Choroid plexus epithelial cell (primary cell): ENCODE measurements around the gene ATP2B1.
A peak's percentile ranks its signal among the peaks of the same experiment; 100 is the strongest.

Experiments
- DNase-seq: peaks from one replicate; pipeline ENCODE4 v3.0.0-alpha.2; 2010; ENCODE audit warnings: low read depth
- H3K4me3 ChIP-seq: 2 replicates; pipeline ENCODE4 v1.5.1; 2011; ENCODE audit warnings: low read depth, mild to moderate bottlenecking, control low read depth, low read length, moderate library complexity
- TF ChIP-seq, protein P1 (sequence below): conservative IDR thresholded peaks from 2 replicates; pipeline ENCODE4 v1.5.1; 2011; ENCODE audit warnings: low read depth, mild to moderate bottlenecking, control low read depth, inconsistent platforms, low read length, moderate library complexity

Gene ATP2B1

DNA sequence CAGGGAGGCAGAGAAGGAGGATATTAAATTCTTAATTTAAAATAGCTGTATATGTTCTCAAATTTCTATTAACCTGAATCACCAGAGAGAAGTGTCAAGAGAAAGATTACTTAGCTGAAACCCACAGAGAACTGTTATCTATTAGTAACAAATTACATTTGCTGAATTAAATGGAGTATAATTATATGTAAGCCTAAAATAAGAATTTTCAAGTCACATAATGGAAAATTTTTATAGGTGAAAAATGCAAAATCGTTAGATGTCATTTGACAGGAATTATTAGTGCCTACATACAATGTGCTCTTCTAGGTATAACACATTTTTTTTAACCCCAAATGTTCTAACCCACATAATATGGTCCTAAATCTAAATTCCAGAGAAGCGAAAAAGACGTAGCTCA is 4.1 kb upstream of the ATP2B1 start:
- TF ChIP-seq, protein P1, sequence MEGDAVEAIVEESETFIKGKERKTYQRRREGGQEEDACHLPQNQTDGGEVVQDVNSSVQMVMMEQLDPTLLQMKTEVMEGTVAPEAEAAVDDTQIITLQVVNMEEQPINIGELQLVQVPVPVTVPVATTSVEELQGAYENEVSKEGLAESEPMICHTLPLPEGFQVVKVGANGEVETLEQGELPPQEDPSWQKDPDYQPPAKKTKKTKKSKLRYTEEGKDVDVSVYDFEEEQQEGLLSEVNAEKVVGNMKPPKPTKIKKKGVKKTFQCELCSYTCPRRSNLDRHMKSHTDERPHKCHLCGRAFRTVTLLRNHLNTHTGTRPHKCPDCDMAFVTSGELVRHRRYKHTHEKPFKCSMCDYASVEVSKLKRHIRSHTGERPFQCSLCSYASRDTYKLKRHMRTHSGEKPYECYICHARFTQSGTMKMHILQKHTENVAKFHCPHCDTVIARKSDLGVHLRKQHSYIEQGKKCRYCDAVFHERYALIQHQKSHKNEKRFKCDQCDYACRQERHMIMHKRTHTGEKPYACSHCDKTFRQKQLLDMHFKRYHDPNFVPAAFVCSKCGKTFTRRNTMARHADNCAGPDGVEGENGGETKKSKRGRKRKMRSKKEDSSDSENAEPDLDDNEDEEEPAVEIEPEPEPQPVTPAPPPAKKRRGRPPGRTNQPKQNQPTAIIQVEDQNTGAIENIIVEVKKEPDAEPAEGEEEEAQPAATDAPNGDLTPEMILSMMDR = no peak
- DNase-seq = no peak
- H3K4me3 ChIP-seq = no peak overlapping the region

DNA sequence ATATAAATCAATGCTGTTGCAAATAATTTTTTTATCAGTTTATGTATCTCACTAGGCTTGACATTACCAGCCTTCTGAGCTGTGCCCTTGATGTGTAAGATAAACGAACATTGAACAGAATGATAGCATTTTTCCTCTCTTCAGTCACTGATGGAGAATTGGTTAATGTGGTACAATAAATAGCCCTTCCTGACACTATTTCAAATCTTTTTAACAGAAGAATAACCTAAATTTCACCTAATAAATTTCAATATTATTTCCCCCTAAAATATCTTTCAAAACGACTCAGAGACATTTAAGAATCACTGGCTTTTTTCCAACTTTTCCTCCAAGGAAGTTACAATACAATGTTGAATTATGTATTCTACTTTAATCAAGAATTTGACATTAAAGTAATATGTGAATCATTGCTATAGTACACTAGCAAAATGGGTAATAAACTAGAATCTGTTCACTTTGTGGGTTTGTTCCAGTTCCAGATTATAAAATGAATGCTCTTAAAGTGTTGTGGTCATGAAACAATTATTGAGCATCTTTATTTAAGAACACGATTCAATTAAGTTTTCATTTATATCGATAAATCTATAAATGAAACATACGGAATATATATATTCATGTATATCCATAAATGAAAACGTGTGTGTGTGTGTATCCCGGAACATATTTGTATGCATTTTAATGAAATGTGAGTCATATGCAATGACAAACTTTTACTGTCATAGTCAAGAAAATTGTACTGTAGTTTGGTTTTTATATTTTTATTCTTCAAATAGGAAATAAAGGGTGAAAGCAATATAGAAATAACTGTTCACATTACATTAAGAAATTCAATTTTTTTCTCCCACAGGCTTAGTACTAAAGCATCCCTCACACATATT is 2.5 kb upstream of the ATP2B1 start:
- TF ChIP-seq, protein P1 = no peak
- peak overlapping the region; percentile 30 for H3K4me3 ChIP-seq
- no peak for DNase-seq

DNA sequence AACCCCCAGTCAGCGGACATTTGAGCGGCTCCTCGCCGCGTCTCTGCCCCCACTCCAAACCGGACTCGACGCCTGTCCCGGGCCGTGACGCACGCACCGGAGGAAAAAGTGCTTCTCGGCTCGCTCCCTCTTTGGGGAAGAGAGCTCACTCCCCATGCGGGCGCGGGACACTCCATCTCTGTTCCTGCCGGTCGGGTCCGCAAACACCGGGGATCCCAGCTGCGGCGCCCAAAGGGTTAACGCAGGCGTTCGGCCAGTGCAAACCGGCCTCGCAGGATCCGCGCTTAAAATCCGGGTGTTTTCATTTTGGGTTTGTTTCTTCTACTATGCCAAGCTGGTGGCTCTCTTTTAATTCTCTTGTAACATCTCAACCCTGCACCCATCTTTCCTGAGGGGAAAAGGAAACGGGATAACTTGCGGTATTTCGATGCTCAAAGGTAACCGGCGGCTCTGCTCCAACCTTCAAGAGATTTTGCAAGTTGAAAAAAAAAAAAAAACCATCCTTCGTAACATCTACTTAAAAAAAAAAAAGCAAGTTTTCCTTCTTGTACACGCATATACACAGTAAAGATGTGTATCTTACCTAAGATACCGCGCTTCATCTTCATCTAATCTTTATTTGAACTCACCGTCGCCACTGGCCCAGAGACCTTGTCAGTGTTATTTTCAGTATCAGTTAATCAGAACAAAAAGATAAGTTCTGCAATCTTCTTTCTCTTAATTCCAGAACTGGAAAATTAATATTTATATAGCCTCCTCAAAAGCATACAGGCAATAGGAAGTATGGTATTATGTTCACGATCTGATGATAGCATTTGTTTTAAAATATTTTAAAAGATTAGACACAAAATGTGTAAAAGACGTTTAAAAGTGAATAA is 1.6 kb upstream of the ATP2B1 start:
- H3K4me3 ChIP-seq = peak overlapping the region; percentile 92
- TF ChIP-seq, protein P1 = no peak
- DNase-seq = peak; percentile 51

DNA sequence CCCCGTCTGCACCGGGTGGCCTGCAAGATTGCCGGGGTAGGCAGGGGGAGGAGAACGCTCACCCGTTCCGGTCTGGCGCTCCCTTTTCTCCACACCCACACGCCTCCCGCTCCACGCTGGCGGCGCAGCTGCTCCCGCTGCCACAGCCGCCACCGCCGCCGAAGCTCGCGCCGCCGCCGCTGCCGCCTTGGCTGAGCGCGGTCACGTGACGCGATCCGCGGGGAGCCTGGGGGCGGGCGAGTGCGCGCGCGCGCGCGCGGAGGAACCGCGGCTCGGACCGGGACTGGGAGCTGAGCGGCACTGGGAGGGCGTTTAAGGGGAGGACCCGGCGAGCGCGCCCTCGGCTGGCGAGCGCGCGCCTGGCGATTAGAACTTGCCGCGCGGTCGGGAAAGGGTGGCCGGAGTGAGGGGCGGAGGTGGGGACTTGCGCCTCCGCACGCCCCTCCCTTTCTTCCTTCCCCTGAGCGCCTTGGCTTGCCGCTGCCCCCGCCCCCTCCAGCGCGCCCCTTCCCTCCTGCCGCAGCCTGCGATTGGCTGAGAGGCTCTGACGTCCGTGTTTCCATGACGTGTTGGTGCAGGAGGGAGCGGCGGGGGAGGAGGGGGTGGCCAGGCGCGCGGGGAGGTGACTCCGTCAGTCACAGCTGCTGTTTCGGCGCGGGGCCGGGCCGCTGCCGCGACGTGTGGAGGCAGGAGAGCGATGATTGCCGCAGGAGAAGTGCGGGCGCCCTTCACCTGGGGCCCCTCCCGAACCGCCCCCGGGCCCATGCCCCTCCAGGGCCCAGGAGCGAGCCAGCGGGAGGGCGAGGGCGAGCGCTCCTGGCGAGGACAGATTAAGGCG is 738 bp upstream of the ATP2B1 start:
- DNase-seq = peak; percentile 100
- TF ChIP-seq, protein P1 = no peak
- H3K4me3 ChIP-seq = peak overlapping the region; percentile 92

GRCh38 chr12:89707703-89708564 is 704 bp downstream of the ATP2B1 start:
- peak; percentile 35 for DNase-seq
- peak overlapping the region; percentile 92 for H3K4me3 ChIP-seq
- TF ChIP-seq, protein P1 = peak; percentile 20
